MM.1S (cell line): Measurements from ENCODE around the gene CDKN1B.

Experiments
- DNase-seq: peaks from one replicate; pipeline ENCODE4 v3.0.0-alpha.2; 2015
- H2AFZ ChIP-seq: fragments of 300-600 bp; sonication (generic); 2 replicates; pipeline ENCODE4 v1.6.0; 2016; ENCODE audit warnings: antibody characterized with exemption, low read length
- H3F3A ChIP-seq: fragments of 300-600 bp; sonication (generic); 2 replicates; pipeline ENCODE4 v1.6.1; 2016; ENCODE audit warnings: mild to moderate bottlenecking, antibody characterized with exemption, low read length, moderate library complexity, mixed read lengths; ENCODE audit not compliant: insufficient read depth
- H3K27ac ChIP-seq: fragments of 300-600 bp; sonication (generic); 2 replicates; pipeline ENCODE4 v1.5.1; 2016; ENCODE audit warnings: mild to moderate bottlenecking, low read length
- H3K27me3 ChIP-seq: fragments of 300-600 bp; sonication (generic); replicated peaks from 2 replicates; pipeline ENCODE4 v1.6.0; 2016; ENCODE audit warnings: low read length; ENCODE audit not compliant: insufficient read depth
- H3K36me3 ChIP-seq: fragments of 300-600 bp; sonication (generic); replicated peaks from 2 replicates; pipeline ENCODE4 v1.6.1; 2016; ENCODE audit warnings: mild to moderate bottlenecking, low read length, mixed read lengths; ENCODE audit not compliant: insufficient read depth
- H3K4me1 ChIP-seq: fragments of 300-600 bp; sonication (generic); 2 replicates; pipeline ENCODE4 v1.6.1; 2016; ENCODE audit warnings: low read length, mixed read lengths
- H3K4me2 ChIP-seq: fragments of 300-600 bp; sonication (generic); 2 replicates; pipeline ENCODE4 v1.6.0; 2016; ENCODE audit warnings: low read depth, low read length
- H3K4me3 ChIP-seq: fragments of 300-600 bp; sonication (generic); 2 replicates; pipeline ENCODE4 v1.5.1; 2016; ENCODE audit warnings: low read length, mixed read lengths
- H3K79me2 ChIP-seq: fragments of 300-600 bp; sonication (generic); 2 replicates; pipeline ENCODE4 v1.6.1; 2016; ENCODE audit warnings: mixed run types, low read length, mixed read lengths
- H3K9ac ChIP-seq: fragments of 300-600 bp; sonication (generic); 2 replicates; pipeline ENCODE4 v1.6.1; 2016; ENCODE audit warnings: low read length, mixed read lengths
- H3K9me2 ChIP-seq: fragments of 300-600 bp; sonication (generic); replicated peaks from 2 replicates; pipeline ENCODE4 v1.6.1; 2016; ENCODE audit warnings: mild to moderate bottlenecking, low read length, mixed read lengths; ENCODE audit not compliant: insufficient read depth
- H3K9me3 ChIP-seq: fragments of 300-600 bp; sonication (generic); replicated peaks from 2 replicates; pipeline ENCODE4 v1.6.1; 2016; ENCODE audit warnings: mild to moderate bottlenecking, low read length, mixed read lengths; ENCODE audit not compliant: insufficient read depth
- H4K20me1 ChIP-seq: fragments of 300-600 bp; sonication (generic); 2 replicates; pipeline ENCODE4 v1.6.1; 2016; ENCODE audit warnings: mild to moderate bottlenecking, low read length, moderate library complexity, mixed read lengths; ENCODE audit not compliant: insufficient read depth
- EZH2 ChIP-seq: fragments of 300-600 bp; sonication (generic); optimal IDR thresholded peaks from 2 replicates; pipeline ENCODE3; 2017; ENCODE audit warnings: low read depth, mild to moderate bottlenecking, antibody characterized with exemption, low read length, mixed read lengths
- EZH2phosphoT487 ChIP-seq: fragments of 300-600 bp; sonication (generic); IDR thresholded peaks from 2 replicates; pipeline ENCODE4 v1.6.1; 2018; ENCODE audit warnings: antibody characterized with exemption, low read length
- TF ChIP-seq, protein P1 (sequence below): fragments of 300-600 bp; sonication (generic); IDR thresholded peaks from 2 replicates; pipeline ENCODE4 v1.5.1; 2016; ENCODE audit warnings: antibody characterized with exemption, low read length, mixed read lengths

Gene CDKN1B

DNA sequence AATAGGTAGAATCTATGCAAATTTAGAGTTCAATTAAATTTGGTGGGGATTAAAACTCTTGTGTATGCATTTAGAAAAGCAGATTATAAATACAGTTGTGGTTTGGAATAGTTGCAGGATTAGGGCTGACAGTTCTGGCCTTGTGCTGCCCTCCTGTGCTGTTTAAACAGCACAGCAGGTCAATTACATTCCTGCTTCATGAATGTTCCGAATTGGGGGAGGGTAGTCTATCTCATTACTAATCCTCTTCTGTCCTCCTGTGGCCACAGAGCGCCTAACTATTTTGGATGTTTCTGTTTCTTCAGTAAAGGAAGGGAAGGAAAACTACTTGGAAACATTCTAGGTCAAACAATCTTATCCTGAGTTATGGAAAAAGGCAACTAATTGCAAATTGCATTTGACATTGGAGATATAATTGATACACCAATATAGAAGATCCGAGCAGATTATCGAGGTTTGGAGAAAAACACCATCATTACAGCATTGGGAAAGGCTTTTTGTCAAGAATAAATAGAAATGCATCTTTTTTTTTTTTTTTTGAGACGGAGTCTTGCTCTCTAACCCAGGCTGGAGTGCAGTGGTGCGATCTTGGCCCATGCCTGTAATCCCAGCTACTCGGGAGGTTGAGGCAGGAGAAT is 12.5 kb upstream of the CDKN1B start:
- H3F3A ChIP-seq = peaks cover 24% of the 10 kb centered on the region
- no peaks in the 10 kb centered on the region for H3K27me3 ChIP-seq
- H3K9me3 ChIP-seq = no peaks in the 10 kb centered on the region
- peak overlapping the region; percentile 48 for H3K4me2 ChIP-seq
- no peaks in the 10 kb centered on the region for H3K79me2 ChIP-seq
- peak overlapping the region; percentile 33; the same call in 1 of the 2 replicates for H3K9ac ChIP-seq
- TF ChIP-seq, protein P1, sequence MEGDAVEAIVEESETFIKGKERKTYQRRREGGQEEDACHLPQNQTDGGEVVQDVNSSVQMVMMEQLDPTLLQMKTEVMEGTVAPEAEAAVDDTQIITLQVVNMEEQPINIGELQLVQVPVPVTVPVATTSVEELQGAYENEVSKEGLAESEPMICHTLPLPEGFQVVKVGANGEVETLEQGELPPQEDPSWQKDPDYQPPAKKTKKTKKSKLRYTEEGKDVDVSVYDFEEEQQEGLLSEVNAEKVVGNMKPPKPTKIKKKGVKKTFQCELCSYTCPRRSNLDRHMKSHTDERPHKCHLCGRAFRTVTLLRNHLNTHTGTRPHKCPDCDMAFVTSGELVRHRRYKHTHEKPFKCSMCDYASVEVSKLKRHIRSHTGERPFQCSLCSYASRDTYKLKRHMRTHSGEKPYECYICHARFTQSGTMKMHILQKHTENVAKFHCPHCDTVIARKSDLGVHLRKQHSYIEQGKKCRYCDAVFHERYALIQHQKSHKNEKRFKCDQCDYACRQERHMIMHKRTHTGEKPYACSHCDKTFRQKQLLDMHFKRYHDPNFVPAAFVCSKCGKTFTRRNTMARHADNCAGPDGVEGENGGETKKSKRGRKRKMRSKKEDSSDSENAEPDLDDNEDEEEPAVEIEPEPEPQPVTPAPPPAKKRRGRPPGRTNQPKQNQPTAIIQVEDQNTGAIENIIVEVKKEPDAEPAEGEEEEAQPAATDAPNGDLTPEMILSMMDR = peak; percentile 98
- TF ChIP-seq EZH2 = no peak
- H3K4me1 ChIP-seq = peaks cover 33% of the 10 kb centered on the region
- H3K36me3 ChIP-seq = no peaks in the 10 kb centered on the region
- DNase-seq = peak; percentile 81
- peak overlapping the region; percentile 1; the same call in 1 of the 2 replicates for H3K4me3 ChIP-seq
- H3K27ac ChIP-seq = peak overlapping the region; percentile 57; the same call in 1 of the 2 replicates
- H4K20me1 ChIP-seq = no peaks in the 10 kb centered on the region
- no peak overlapping the region for H2AFZ ChIP-seq
- no peaks in the 10 kb centered on the region for H3K9me2 ChIP-seq

DNA sequence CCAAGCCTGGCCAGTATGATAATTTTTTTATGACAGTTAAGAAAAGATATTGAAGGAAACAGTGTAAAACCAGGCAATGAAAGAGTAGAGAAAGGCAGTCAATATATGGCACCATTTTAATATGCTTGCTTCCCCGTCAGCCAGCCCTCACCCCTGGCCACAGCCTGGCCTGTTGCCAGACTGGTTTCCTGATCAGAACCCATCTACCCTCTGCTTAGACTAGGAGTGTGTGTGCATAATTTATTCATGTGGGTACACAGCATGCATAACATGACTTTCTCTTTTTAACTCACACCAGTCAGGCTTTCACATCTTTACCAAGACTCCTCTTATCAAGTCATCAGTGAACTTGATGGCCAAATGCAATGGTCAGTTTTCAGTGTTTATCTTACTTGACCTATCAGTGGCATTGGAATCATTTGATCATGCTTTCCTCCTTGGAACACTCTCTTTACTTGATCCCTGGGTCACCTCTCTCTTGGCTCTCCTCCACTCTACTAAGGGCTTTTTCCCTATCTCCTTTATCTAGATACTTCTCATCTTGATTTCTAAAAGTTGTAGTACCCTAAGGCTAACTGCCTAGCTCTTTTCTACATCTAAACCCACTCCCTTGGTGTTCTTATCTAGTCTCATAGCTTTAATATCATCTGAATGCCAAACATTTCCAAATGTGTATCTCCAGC is 11.2 kb upstream of the CDKN1B start:
- H3K4me1 ChIP-seq = peaks cover 28% of the 10 kb centered on the region
- no peak overlapping the region for H2AFZ ChIP-seq
- peaks cover 24% of the 10 kb centered on the region for H3F3A ChIP-seq
- TF ChIP-seq, protein P1 = no peak
- no peak for TF ChIP-seq EZH2phosphoT487
- TF ChIP-seq EZH2 = no peak
- H3K4me2 ChIP-seq = 0 out of 2 replicates have a peak overlapping the region, but pooled peaks have one; percentile 25
- peak; percentile 64 for DNase-seq
- H3K27me3 ChIP-seq = no peaks in the 10 kb centered on the region
- no peaks in the 10 kb centered on the region for H3K36me3 ChIP-seq
- H3K9ac ChIP-seq = no peak overlapping the region
- no peak overlapping the region for H3K4me3 ChIP-seq
- no peaks in the 10 kb centered on the region for H3K9me3 ChIP-seq
- no peaks in the 10 kb centered on the region for H3K9me2 ChIP-seq
- no peaks in the 10 kb centered on the region for H3K79me2 ChIP-seq
- H3K27ac ChIP-seq = no peak overlapping the region
- no peaks in the 10 kb centered on the region for H4K20me1 ChIP-seq

DNA sequence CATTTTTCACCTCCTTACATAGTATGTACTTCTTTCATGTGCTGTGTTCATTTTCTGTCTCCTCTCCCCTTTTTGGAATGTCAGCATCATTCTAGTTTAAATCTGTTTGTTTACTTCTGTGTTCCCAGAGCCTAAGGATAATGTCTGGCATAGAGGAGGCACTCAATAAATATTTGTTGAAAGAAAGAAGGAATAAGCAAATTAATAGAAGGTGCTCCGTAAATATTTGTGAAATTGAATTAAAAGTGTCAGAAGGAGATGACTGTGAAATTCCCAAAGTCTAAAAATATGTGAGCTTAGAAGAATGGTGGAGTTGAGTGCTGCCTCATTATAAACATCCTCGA is 3.3 kb upstream of the CDKN1B start:
- no peaks in the 10 kb centered on the region for H3K9me3 ChIP-seq
- H3K27me3 ChIP-seq = no peaks in the 10 kb centered on the region
- H3K36me3 ChIP-seq = peaks cover 6% of the 10 kb centered on the region
- no peaks in the 10 kb centered on the region for H3K9me2 ChIP-seq
- DNase-seq = no peak
- H3K27ac ChIP-seq = peak overlapping the region; percentile 97; the same call in 1 of the 2 replicates
- H3K79me2 ChIP-seq = peaks cover 52% of the 10 kb centered on the region
- peak overlapping the region; percentile 94 for H3K4me3 ChIP-seq
- H3K4me2 ChIP-seq = peak overlapping the region; percentile 94
- H3K4me1 ChIP-seq = peaks cover 8% of the 10 kb centered on the region
- peaks cover 46% of the 10 kb centered on the region for H3F3A ChIP-seq
- H3K9ac ChIP-seq = peak overlapping the region; percentile 100; the same call in 1 of the 2 replicates
- no peak for TF ChIP-seq EZH2phosphoT487
- no peak overlapping the region for H2AFZ ChIP-seq
- no peaks in the 10 kb centered on the region for H4K20me1 ChIP-seq
